ENCODE results near the gene SREBF2. TPM values are rescaled to one million over a fixed set of nuclear protein-coding genes. Genes with fewer than 3 reads are reported as not detected.

Gene SREBF2
- total RNA-seq, 1 experiment from 2014 or later: 150 TPM

DNA sequence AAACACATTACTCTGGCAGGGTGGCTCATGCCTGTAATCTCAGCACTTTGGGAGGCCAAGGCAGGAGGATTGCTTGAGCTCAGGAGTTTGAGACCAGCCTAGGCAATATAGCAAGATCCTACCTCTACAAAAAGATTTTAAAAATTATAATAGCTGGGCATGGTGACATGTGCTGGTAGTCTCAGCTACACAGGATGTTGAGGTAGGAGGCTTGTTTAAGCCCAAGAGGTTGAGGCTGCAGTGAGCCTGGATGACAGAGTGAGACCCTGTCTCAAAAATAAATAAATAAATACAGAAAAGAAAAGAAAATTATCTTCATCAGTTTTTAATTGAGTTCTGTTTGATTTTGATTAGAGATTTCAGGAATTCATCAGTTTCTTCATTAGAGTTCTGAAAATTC lies 27.3 kb upstream of the SREBF2 start:
- ChIA-PET POLR2A (interaction anchor here (0.6 kb wide), 1 partner anchor 39 kb away, joined by 5 read pairs; no protein-coding TSS in a partner anchor), CTCF (interaction anchor here (1.0 kb wide), 1 partner anchor 108 kb away, joined by 3 read pairs; no protein-coding TSS in a partner anchor)

DNA sequence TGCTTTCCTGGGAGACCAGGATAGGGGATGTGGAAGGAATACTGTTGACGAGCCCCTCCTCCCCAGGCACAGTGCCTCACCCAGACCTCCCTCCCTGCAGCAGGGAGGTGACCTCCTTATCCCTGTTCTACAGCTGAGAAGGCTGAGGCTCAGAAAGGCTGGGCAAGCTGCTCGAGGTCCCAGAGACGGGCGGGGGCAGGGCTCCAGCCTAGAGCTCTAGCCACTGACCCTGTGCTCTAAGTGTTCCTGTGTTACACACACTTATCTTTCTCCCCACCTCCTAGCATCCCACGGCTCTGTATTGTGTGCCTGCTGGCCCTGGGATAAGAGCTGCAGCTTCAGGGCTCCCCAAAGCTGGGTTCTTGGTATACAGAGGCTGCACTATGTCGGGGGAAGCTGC lies 24.5 kb upstream of the SREBF2 start:
- Histone ChIP-seq H3K4me1 (no peaks in the 10 kb centered on the region), H3K9me3 (no peaks in the 10 kb centered on the region), H3K4me3 (ENCODE audit: low read depth, low read length) (no peak overlapping the region), H3K36me3 (ENCODE audit: control insufficient read depth, insufficient read depth, low read length) (peaks cover 2% of the 10 kb centered on the region), H3K27me3 (replicated peaks; ENCODE audit: control insufficient read depth, insufficient read depth, low read length) (no peaks in the 10 kb centered on the region)
- intact Hi-C loops (cut with micrococcal nuclease; ENCODE audit: unreplicated experiment): no loop called here
- H3K27me3 Mint-ChIP-seq (ENCODE audit: insufficient read depth, unreplicated experiment): no peaks in the 10 kb centered on the region
- no peaks in the 10 kb centered on the region for H3K4me1 Mint-ChIP-seq (ENCODE audit: low read depth, unreplicated experiment)
- no TSS peak for BruUV-seq (replicated peaks)
- DNase-seq: no peak
- ChIA-PET POLR2A (no interaction called here), CTCF (interaction anchor here (1.9 kb wide), 1 partner anchor 111 kb away, joined by 5 read pairs; no protein-coding TSS in a partner anchor)
- TF ChIP-seq, protein P1, sequence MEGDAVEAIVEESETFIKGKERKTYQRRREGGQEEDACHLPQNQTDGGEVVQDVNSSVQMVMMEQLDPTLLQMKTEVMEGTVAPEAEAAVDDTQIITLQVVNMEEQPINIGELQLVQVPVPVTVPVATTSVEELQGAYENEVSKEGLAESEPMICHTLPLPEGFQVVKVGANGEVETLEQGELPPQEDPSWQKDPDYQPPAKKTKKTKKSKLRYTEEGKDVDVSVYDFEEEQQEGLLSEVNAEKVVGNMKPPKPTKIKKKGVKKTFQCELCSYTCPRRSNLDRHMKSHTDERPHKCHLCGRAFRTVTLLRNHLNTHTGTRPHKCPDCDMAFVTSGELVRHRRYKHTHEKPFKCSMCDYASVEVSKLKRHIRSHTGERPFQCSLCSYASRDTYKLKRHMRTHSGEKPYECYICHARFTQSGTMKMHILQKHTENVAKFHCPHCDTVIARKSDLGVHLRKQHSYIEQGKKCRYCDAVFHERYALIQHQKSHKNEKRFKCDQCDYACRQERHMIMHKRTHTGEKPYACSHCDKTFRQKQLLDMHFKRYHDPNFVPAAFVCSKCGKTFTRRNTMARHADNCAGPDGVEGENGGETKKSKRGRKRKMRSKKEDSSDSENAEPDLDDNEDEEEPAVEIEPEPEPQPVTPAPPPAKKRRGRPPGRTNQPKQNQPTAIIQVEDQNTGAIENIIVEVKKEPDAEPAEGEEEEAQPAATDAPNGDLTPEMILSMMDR (IDR thresholded peaks at IDR 0.05; ENCODE audit: insufficient read depth in 1 of 2, low read depth in 1 of 2, low read length in 1 of 2, severe bottlenecking in 1 of 2, unreplicated experiment in 1 of 2): no peak
- H3K36me3 Mint-ChIP-seq (ENCODE audit: insufficient read depth, unreplicated experiment): no peaks in the 10 kb centered on the region
- H3K9me3 Mint-ChIP-seq (ENCODE audit: unreplicated experiment): no peaks in the 10 kb centered on the region
- H3K27ac Mint-ChIP-seq (ENCODE audit: unreplicated experiment): no peak overlapping the region
- H3K4me3 Mint-ChIP-seq (ENCODE audit: unreplicated experiment): no peak overlapping the region

More for the DNA sequence above, 27.3 kb upstream of the SREBF2 start:
- intact Hi-C loops (cut with micrococcal nuclease; ENCODE audit: unreplicated experiment): no loop called here
- H3K4me3 ChIP-seq (ENCODE audit: low read depth, low read length): no peak overlapping the region
- BruUV-seq (replicated peaks): no TSS peak
- no peaks in the 10 kb centered on the region for H3K27me3 Mint-ChIP-seq (ENCODE audit: insufficient read depth, unreplicated experiment)
- H3K4me1 ChIP-seq: peaks cover 6% of the 10 kb centered on the region; the same call in 1 of the 2 replicates
- no peaks in the 10 kb centered on the region for H3K27me3 ChIP-seq (replicated peaks; ENCODE audit: control insufficient read depth, insufficient read depth, low read length)
- no peaks in the 10 kb centered on the region for H3K9me3 Mint-ChIP-seq (ENCODE audit: unreplicated experiment)
- H3K4me1 Mint-ChIP-seq (ENCODE audit: low read depth, unreplicated experiment): peaks cover 7% of the 10 kb centered on the region
- TF ChIP-seq, protein P1 (IDR thresholded peaks at IDR 0.05; ENCODE audit: insufficient read depth in 1 of 2, low read depth in 1 of 2, low read length in 1 of 2, severe bottlenecking in 1 of 2, unreplicated experiment in 1 of 2): no peak
- DNase-seq: no peak
- peaks cover 5% of the 10 kb centered on the region for H3K36me3 Mint-ChIP-seq (ENCODE audit: insufficient read depth, unreplicated experiment)
- H3K36me3 ChIP-seq (ENCODE audit: control insufficient read depth, insufficient read depth, low read length): no peaks in the 10 kb centered on the region
- no peaks in the 10 kb centered on the region for H3K9me3 ChIP-seq
- no peak overlapping the region for H3K4me3 Mint-ChIP-seq (ENCODE audit: unreplicated experiment)
- no peak overlapping the region for H3K27ac Mint-ChIP-seq (ENCODE audit: unreplicated experiment)

DNA sequence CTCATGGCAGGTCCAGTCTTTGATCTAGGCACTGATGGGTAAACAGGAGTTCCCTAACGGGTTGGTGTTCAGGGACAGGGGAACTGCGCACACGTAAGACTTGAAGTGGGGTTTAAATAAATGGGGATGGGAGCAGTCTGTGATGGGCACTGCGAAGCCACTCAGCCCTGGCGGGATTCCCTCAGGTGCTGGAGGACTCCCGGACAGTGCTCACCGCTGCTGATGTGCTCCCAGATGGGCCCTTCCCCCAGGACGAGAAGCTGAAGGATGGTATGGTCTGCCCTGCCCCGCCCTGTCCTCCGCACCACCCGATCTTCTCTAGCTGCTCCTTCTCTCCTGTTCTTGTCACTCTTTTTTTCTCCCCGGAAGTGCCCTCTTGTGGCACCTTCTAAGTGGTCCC lies 22.9 kb upstream of the SREBF2 start:
- Histone ChIP-seq H3K4me1 (no peaks in the 10 kb centered on the region), H3K4me3 (ENCODE audit: low read depth, low read length) (no peak overlapping the region), H3K9me3 (no peaks in the 10 kb centered on the region), H3K36me3 (ENCODE audit: control insufficient read depth, insufficient read depth, low read length) (peaks cover 4% of the 10 kb centered on the region), H3K27me3 (replicated peaks; ENCODE audit: control insufficient read depth, insufficient read depth, low read length) (no peaks in the 10 kb centered on the region)
- H3K9me3 Mint-ChIP-seq (ENCODE audit: unreplicated experiment): no peaks in the 10 kb centered on the region
- peaks cover 10% of the 10 kb centered on the region for H3K36me3 Mint-ChIP-seq (ENCODE audit: insufficient read depth, unreplicated experiment)
- H3K27ac Mint-ChIP-seq (ENCODE audit: unreplicated experiment): no peak overlapping the region
- H3K4me3 Mint-ChIP-seq (ENCODE audit: unreplicated experiment): no peak overlapping the region
- BruUV-seq (replicated peaks): no TSS peak
- H3K27me3 Mint-ChIP-seq (ENCODE audit: insufficient read depth, unreplicated experiment): no peaks in the 10 kb centered on the region
- DNase-seq: no peak
- no peaks in the 10 kb centered on the region for H3K4me1 Mint-ChIP-seq (ENCODE audit: low read depth, unreplicated experiment)
- ChIA-PET POLR2A (interaction anchor here (0.9 kb wide), 1 partner anchor 23 kb away, joined by 3 read pairs; the partner anchor contains the start of gene SREBF2), CTCF (interaction anchor here (0.7 to 1.1 kb wide), 2 partner anchors 63 to 68 kb away, joined by 6 to 13 read pairs; no protein-coding TSS in a partner anchor)
- intact Hi-C loops (cut with micrococcal nuclease; ENCODE audit: unreplicated experiment): no loop called here
- TF ChIP-seq, protein P1 (IDR thresholded peaks at IDR 0.05; ENCODE audit: insufficient read depth in 1 of 2, low read depth in 1 of 2, low read length in 1 of 2, severe bottlenecking in 1 of 2, unreplicated experiment in 1 of 2): no peak

Data from Caco-2 (cell line).